Measurements from ENCODE around the gene KCNA2.

The KCNA2 gene

GRCh38 chr1:110605901-110606656 is at the start of gene KCNA2:
KCNA2 (minus strand) TSS chr1:110606358; CDS start chr1:110604782, 1,576 bp downstream.
- peak within 1 kb of the TSS in 1 of 2 donors; percentile 25 for H3K4me3 ChIP-seq (replicated peaks in 1 of 2; ENCODE audit: low read depth in 2 of 2, low read length in 2 of 2)
- TF ChIP-seq CTCF (IDR thresholded peaks at IDR 0.05; ENCODE audit: low read depth, low read length) = no peak
- peak in 1 of 2 donors; percentile 9 for DNase-seq (ENCODE audit: low read depth in 2 of 2)

- no peak for TF ChIP-seq CTCF (IDR thresholded peaks at IDR 0.05; ENCODE audit: low read depth, low read length)
- no peak for DNase-seq (ENCODE audit: low read depth in 2 of 2)
- no peak overlapping the region for H3K4me3 ChIP-seq (replicated peaks in 1 of 2; ENCODE audit: low read depth in 2 of 2, low read length in 2 of 2)
Measured at GRCh38 chr1:110650609-110651008, 44.5 kb upstream of the KCNA2 start.

GRCh38 chr1:110648417-110648816 is 42.3 kb upstream of the KCNA2 start:
- no peak overlapping the region for H3K4me3 ChIP-seq (replicated peaks in 1 of 2; ENCODE audit: low read depth in 2 of 2, low read length in 2 of 2)
- DNase-seq (ENCODE audit: low read depth in 2 of 2) = no peak
- TF ChIP-seq CTCF (IDR thresholded peaks at IDR 0.05; ENCODE audit: low read depth, low read length) = no peak

- no peak for TF ChIP-seq CTCF (IDR thresholded peaks at IDR 0.05; ENCODE audit: low read depth, low read length)
- DNase-seq (ENCODE audit: low read depth in 2 of 2) = peak; percentile 3 to 17
- no peak overlapping the region for H3K4me3 ChIP-seq (replicated peaks in 1 of 2; ENCODE audit: low read depth in 2 of 2, low read length in 2 of 2)
Measured at GRCh38 chr1:110647254-110647891, 41.2 kb upstream of the KCNA2 start.

GRCh38 chr1:110645821-110646735 is 39.9 kb upstream of the KCNA2 start:
- TF ChIP-seq CTCF (IDR thresholded peaks at IDR 0.05; ENCODE audit: low read depth, low read length) = no peak
- no peak overlapping the region for H3K4me3 ChIP-seq (replicated peaks in 1 of 2; ENCODE audit: low read depth in 2 of 2, low read length in 2 of 2)
- peak; percentile 16 to 59 for DNase-seq (ENCODE audit: low read depth in 2 of 2)

- no peak for TF ChIP-seq CTCF (IDR thresholded peaks at IDR 0.05; ENCODE audit: low read depth, low read length)
- DNase-seq (ENCODE audit: low read depth in 2 of 2) = no peak
- no peak overlapping the region for H3K4me3 ChIP-seq (replicated peaks in 1 of 2; ENCODE audit: low read depth in 2 of 2, low read length in 2 of 2)
Measured at GRCh38 chr1:110645211-110645610, 39.1 kb upstream of the KCNA2 start.
